D721Med (cell line): Measurements from ENCODE around the gene IGFBP1.
"Not testable (repeated sequence)": the region's sequence is repeated elsewhere in the genome, so short reads cannot be mapped to it uniquely, and the experiment has no call there.

Experiments
- DNase-seq: peaks from one replicate; pipeline ENCODE4 v3.0.0; 2011; ENCODE audit warnings: low spot score; ENCODE audit not compliant: insufficient read length
- FAIRE-seq: peaks from 2 replicates; lab custom pipeline; 2011; peaks lifted over from hg19 to GRCh38; lab: Jason Lieb, UNC
- CTCF ChIP-seq: IDR thresholded peaks from 2 replicates; pipeline ENCODE4 v1.5.1; 2012; ENCODE audit warnings: mild to moderate bottlenecking, control low read depth; ENCODE audit not compliant: insufficient read depth; ENCODE audit errors: missing control alignments

The IGFBP1 gene

GRCh38 chr7:45924283-45924682 lies 36.0 kb downstream of the IGFBP1 start:
- TF ChIP-seq CTCF: no peak
- no peak for DNase-seq
- FAIRE-seq: no peak

- TF ChIP-seq CTCF: no peak
- FAIRE-seq (no peak), DNase-seq (no peak)
Observed at GRCh38 chr7:45927721-45928120, 39.4 kb downstream of the IGFBP1 start.

- no peak for FAIRE-seq
- no peak for DNase-seq
- no peak for TF ChIP-seq CTCF
Observed at GRCh38 chr7:45930967-45931366, 42.7 kb downstream of the IGFBP1 start.

- DNase-seq (no peak), FAIRE-seq (no peak)
- TF ChIP-seq CTCF: no peak
Observed at GRCh38 chr7:45937301-45937700, 49.0 kb downstream of the IGFBP1 start.

GRCh38 chr7:45937862-45938261 lies 49.6 kb downstream of the IGFBP1 start:
- TF ChIP-seq CTCF: no peak
- FAIRE-seq (no peak), DNase-seq (no peak)

GRCh38 chr7:45938626-45939302 lies 50.5 kb downstream of the IGFBP1 start:
- FAIRE-seq (no peak), DNase-seq (no peak)
- peak; percentile 24 for TF ChIP-seq CTCF

- DNase-seq: no peak
- FAIRE-seq: no peak
- TF ChIP-seq CTCF: no peak
Observed at GRCh38 chr7:45939574-45939973, 51.3 kb downstream of the IGFBP1 start.

GRCh38 chr7:45940237-45940781 lies 52.0 kb downstream of the IGFBP1 start:
- not testable (repeated sequence) for DNase-seq, FAIRE-seq
